GM12878 (cell line): ENCODE measurements around the gene MFNG. TPM values are rescaled to one million over a fixed set of nuclear protein-coding genes. Genes with fewer than 3 reads are reported as not detected.

ENCODE experiments used
- ATAC-seq: fragments of 200-7000 bp; cut with Tn5 transposase; 3 replicates; pipeline ENCODE4 v1.9.1; 2020; ENCODE audit warnings: mild to moderate bottlenecking, moderate library complexity
- BruUV-seq: library from RNA; stranded (reverse); fragments of 400-500 nt; replicated peaks from 2 replicates; lab custom pipeline; 2021; lab: Mats Ljungman, UMichigan
- CTCF ChIA-PET: fragments of 300-600 bp; sonication (Branson Sonifier 250); formaldehyde crosslinking; extraction: SDS; loops from one replicate; lab custom pipeline; 2021; ENCODE audit warnings: inconsistent platforms; lab: Yijun Ruan, JAX
- POLR2A ChIA-PET: fragments of 350-600 bp; formaldehyde crosslinking; extraction: SDS; loops from one replicate; lab custom pipeline; 2021; ENCODE audit warnings: inconsistent platforms; lab: Charles Lee
- RAD21 ChIA-PET: fragments of 300-600 bp; sonication (Branson Sonifier 250); formaldehyde crosslinking; loops from one replicate; lab custom pipeline; 2023; ENCODE audit warnings: antibody characterized with exemption; ENCODE audit not compliant: unreplicated experiment; lab: Charles Lee
- SMC1A ChIA-PET: fragments of 300-600 bp; sonication (Branson Sonifier 250); formaldehyde crosslinking; loops from one replicate; lab custom pipeline; 2023; ENCODE audit not compliant: unreplicated experiment, uncharacterized antibody; lab: Charles Lee
- DNase-seq: peaks from one replicate; pipeline ENCODE4 v3.0.0-alpha.2; 2011; ENCODE audit warnings: low read depth, low spot score
- FAIRE-seq: peaks from 3 replicates; lab custom pipeline; 2011; peaks lifted over from hg19 to GRCh38; lab: Jason Lieb, UNC
- H2AFZ ChIP-seq: 2 replicates; pipeline ENCODE4 v1.6.0; 2011; ENCODE audit warnings: low read depth, low read length, control low read depth; ENCODE audit not compliant: control insufficient read depth
- H3K27ac ChIP-seq: 2 replicates; pipeline ENCODE4 v1.5.1; 2011; ENCODE audit warnings: control low read depth; ENCODE audit not compliant: control insufficient read depth, insufficient read depth
- H3K27me3 ChIP-seq, 2 experiments: replicated peaks in 1 of 2; 2 replicates each; pipeline versions ENCODE4 v1.6.0 to v1.6.1; 2011; ENCODE audit warnings: low read length in 1 of 2; ENCODE audit not compliant: control insufficient read depth in 2 of 2, insufficient read depth in 2 of 2
- H3K36me3 ChIP-seq, 2 experiments: 2 replicates each; pipeline ENCODE4 v1.5.1; 2011; ENCODE audit warnings: low read length in 1 of 2; ENCODE audit not compliant: control insufficient read depth in 2 of 2, insufficient read depth in 2 of 2
- H3K4me1 ChIP-seq: 2 replicates; pipeline ENCODE4 v1.6.1; 2011; ENCODE audit warnings: mild to moderate bottlenecking, low read length, moderate library complexity, mixed read lengths; ENCODE audit not compliant: control insufficient read depth, insufficient read depth
- H3K4me2 ChIP-seq: 2 replicates; pipeline ENCODE4 v1.6.0; 2011; ENCODE audit warnings: control low read depth; ENCODE audit not compliant: control insufficient read depth, insufficient read depth
- H3K4me3 ChIP-seq: fragments of 200-600 bp; sonication (generic); 2 replicates; pipeline ENCODE4 v1.5.1; 2016
- H3K79me2 ChIP-seq: 2 replicates; pipeline ENCODE4 v1.6.0; 2011; ENCODE audit warnings: low read length; ENCODE audit not compliant: control insufficient read depth, insufficient read depth
- H3K9ac ChIP-seq: 2 replicates; pipeline ENCODE4 v1.8.0; 2011; ENCODE audit warnings: low read length, control low read depth, mixed read lengths; ENCODE audit not compliant: control insufficient read depth, insufficient read depth
- H3K9me3 ChIP-seq: replicated peaks from 3 replicates; pipeline ENCODE4 v1.5.1; 2011; ENCODE audit warnings: mild to moderate bottlenecking, low read length; ENCODE audit not compliant: control insufficient read depth, insufficient read depth
- H4K20me1 ChIP-seq: 2 replicates; pipeline ENCODE4 v1.6.0; 2011; ENCODE audit not compliant: control insufficient read depth, insufficient read depth
- CHD1 ChIP-seq: IDR thresholded peaks from 2 replicates; pipeline ENCODE4 v1.6.1; 2012; ENCODE audit warnings: low read depth, low read length, improper control_type of control experiment
- CREB1 ChIP-seq: IDR thresholded peaks from 2 replicates; pipeline ENCODE4 v1.6.1; 2012; ENCODE audit warnings: low read depth, mild to moderate bottlenecking, inconsistent platforms
- HCFC1 ChIP-seq: fragments of 150-350 bp; IDR thresholded peaks from 2 replicates; pipeline ENCODE4 v1.6.1; 2014; ENCODE audit warnings: low read length
- HDAC2 ChIP-seq: fragments of 200-600 bp; sonication (generic); IDR thresholded peaks from 2 replicates; pipeline ENCODE4 v1.6.1; 2017
- IRF4 ChIP-seq: IDR thresholded peaks from 2 replicates; pipeline ENCODE4 v1.6.1; 2011; ENCODE audit warnings: low read depth, low read length
- LARP7 ChIP-seq: fragments of 450-650 bp; IDR thresholded peaks from 2 replicates; pipeline ENCODE4 v1.6.1; 2017; ENCODE audit warnings: mild to moderate bottlenecking
- MXI1 ChIP-seq: fragments of 150-350 bp; IDR thresholded peaks from 2 replicates; pipeline ENCODE4 v1.6.1; 2011; ENCODE audit warnings: low read depth, mild to moderate bottlenecking, inconsistent platforms, low read length, improper control_type of control experiment
- MYC ChIP-seq: IDR thresholded peaks from 2 replicates; pipeline ENCODE4 v1.6.1; 2011; ENCODE audit warnings: mild to moderate bottlenecking, low read length, moderate library complexity, inconsistent platforms; ENCODE audit not compliant: insufficient read depth, insufficient replicate concordance, insufficient read length, severe bottlenecking
- PAX5 ChIP-seq: IDR thresholded peaks from 2 replicates; pipeline ENCODE4 v1.6.1; 2011; ENCODE audit warnings: low read depth, low read length, borderline replicate concordance
- PML ChIP-seq: IDR thresholded peaks from 2 replicates; pipeline ENCODE4 v1.6.1; 2012; ENCODE audit warnings: low read length, inconsistent platforms
- POLR2AphosphoS5 ChIP-seq: IDR thresholded peaks from 2 replicates; pipeline ENCODE4 v1.6.1; 2011; ENCODE audit warnings: mild to moderate bottlenecking, low read length, inconsistent platforms
- RCOR1 ChIP-seq: conservative IDR thresholded peaks from 2 replicates; pipeline ENCODE4 v1.6.1; 2012; ENCODE audit warnings: low read depth, low read length, improper control_type of control experiment
- SIN3A ChIP-seq: IDR thresholded peaks from 2 replicates; pipeline ENCODE4 v1.6.1; 2012; ENCODE audit warnings: low read depth, low read length, improper control_type of control experiment
- SMARCA5 ChIP-seq: fragments of 450-650 bp; IDR thresholded peaks from 2 replicates; pipeline ENCODE4 v1.6.1; 2017; ENCODE audit warnings: mild to moderate bottlenecking
- YBX1 ChIP-seq: fragments of 450-650 bp; IDR thresholded peaks from 2 replicates; pipeline ENCODE4 v1.6.1; 2016; ENCODE audit warnings: antibody characterized with exemption
- ZNF622 ChIP-seq: fragments of 450-650 bp; IDR thresholded peaks from 2 replicates; pipeline ENCODE4 v1.6.1; 2017; ENCODE audit warnings: mild to moderate bottlenecking, inconsistent platforms
- WGBS: methylation state at CpG from one replicate; pipeline ENCODE4 v1.1.6; 2016; ENCODE audit warnings: low lambda C conversion rate; ENCODE audit not compliant: insufficient replicate concordance, insufficient coverage; ENCODE audit errors: missing lambda C conversion rate; 5-methylcytosine and 5-hydroxymethylcytosine counted together
- in situ Hi-C: fragments of 300-500 bp; cut with MboI; formaldehyde crosslinking; loops from 9 replicates; pipeline ENCODE4 v1.14.3; 2018; ENCODE audit warnings: mixed read lengths
- intact Hi-C: fragments of 100-400 bp; cut with micrococcal nuclease; formaldehyde crosslinking; loops from one replicate; pipeline ENCODE4 v1.14.2; 2022; ENCODE audit not compliant: unreplicated experiment
- polyA plus RNA-seq, 11 experiments: library from polyadenylated mRNA; depleted of rRNA in 4 of 11; unstranded in 6 of 11; stranded (reverse) in 5 of 11; fragments of >200 nt; fragmentation: Nextera tagmentation in 4 of 11; fragmentation: Illumina TruSeq in 1 of 11; extraction: Ambion mirVana in 4 of 11; extraction: Trizol in 1 of 11; gene quantifications; 1 replicate in 1 of 11; 2 replicates in 10 of 11; pipeline versions ENCODE4 v1.2.1 to v1.2.3, GENCODE V29; 2011 to 2016; ENCODE audit warnings: inconsistent platforms in 2 of 11, missing spikeins in 2 of 11, low read depth in 1 of 11
- total RNA-seq, 4 experiments: library from RNA; depleted of rRNA in 3 of 4; stranded (reverse); fragments of >200 nt in 3 of 4; fragmentation: Illumina TruSeq in 1 of 4; extraction: Trizol in 1 of 4; gene quantifications; 2 replicates each; pipeline versions ENCODE4 v1.2.1 to v1.2.3, GENCODE V29; 2013 to 2021
- TF ChIP-seq, protein P1 (sequence below): IDR thresholded peaks from 2 replicates; pipeline ENCODE4 v1.6.1; 2011; ENCODE audit warnings: borderline replicate concordance, low read depth, mild to moderate bottlenecking, moderate library complexity, low read length; ENCODE audit not compliant: insufficient read depth, poor library complexity, severe bottlenecking

The MFNG gene
- total and polyA plus RNA-seq, 10 of the 15 experiments (the other 5 are each of a cell fraction or from before 2014, with no cell fraction given), result 11.5 to 117 (median 68.5) TPM

DNA sequence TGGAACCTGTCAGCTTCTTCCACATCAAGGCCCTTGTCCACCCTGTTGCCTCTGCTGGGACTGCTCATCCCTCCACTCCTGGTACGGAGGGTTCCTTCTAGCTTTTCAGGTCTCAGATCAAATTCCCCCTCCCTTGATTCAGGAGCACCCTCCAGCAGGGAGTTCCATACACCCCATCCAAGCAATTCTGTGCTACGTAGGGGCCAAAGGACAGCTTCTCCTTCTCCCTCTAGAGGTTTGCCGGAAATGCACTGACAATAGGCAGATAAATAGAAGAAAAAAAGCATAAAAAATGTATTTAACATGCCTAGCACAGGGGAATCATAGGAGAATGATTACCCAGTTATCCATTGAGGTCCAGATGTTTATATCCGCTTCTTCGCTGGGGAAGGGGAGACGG lies 36.3 kb upstream of the MFNG start:
- RAD21 ChIA-PET, result no interaction called here

More for the DNA sequence above, 36.3 kb upstream of the MFNG start:
- TF ChIP-seq ZNF622, result no peak
- TF ChIP-seq CREB1, result no peak
- TF ChIP-seq PML, result no peak
- no peak for TF ChIP-seq LARP7
- no peak for TF ChIP-seq IRF4
- TF ChIP-seq SMARCA5, result no peak
- TF ChIP-seq, protein P1, sequence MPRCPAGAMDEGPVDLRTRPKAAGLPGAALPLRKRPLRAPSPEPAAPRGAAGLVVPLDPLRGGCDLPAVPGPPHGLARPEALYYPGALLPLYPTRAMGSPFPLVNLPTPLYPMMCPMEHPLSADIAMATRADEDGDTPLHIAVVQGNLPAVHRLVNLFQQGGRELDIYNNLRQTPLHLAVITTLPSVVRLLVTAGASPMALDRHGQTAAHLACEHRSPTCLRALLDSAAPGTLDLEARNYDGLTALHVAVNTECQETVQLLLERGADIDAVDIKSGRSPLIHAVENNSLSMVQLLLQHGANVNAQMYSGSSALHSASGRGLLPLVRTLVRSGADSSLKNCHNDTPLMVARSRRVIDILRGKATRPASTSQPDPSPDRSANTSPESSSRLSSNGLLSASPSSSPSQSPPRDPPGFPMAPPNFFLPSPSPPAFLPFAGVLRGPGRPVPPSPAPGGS, result no peak
- TF ChIP-seq HCFC1, result no peak
- no peak for TF ChIP-seq CHD1
- TF ChIP-seq HDAC2, result no peak
- TF ChIP-seq POLR2AphosphoS5, result no peak
- no peak for TF ChIP-seq RCOR1
- no peak for TF ChIP-seq SIN3A
- TF ChIP-seq YBX1, result no peak
- no peak for TF ChIP-seq MYC
- TF ChIP-seq MXI1, result no peak
- TF ChIP-seq PAX5, result no peak
- no peak overlapping the region for H3K9ac ChIP-seq
- ATAC-seq (no peak), FAIRE-seq (no peak), DNase-seq (no peak)
- H3K4me1 ChIP-seq, result no peaks in the 10 kb centered on the region
- H3K9me3 ChIP-seq, result no peaks in the 10 kb centered on the region
- CTCF ChIA-PET, result no interaction called here
- no peaks in the 10 kb centered on the region for H3K79me2 ChIP-seq
- in situ Hi-C loops, result no loop called here
- no peaks in the 10 kb centered on the region for H4K20me1 ChIP-seq
- SMC1A ChIA-PET, result no interaction called here
- peaks cover 7 to 11% of the 10 kb centered on the region in 2 experiments; a peak in 3 of 4 replicates for H3K27me3 ChIP-seq
- H3K27ac ChIP-seq, result no peak overlapping the region
- intact Hi-C loops, result no loop called here
- no peaks in the 10 kb centered on the region for H3K36me3 ChIP-seq
- H3K4me2 ChIP-seq, result no peak overlapping the region
- no peak overlapping the region for H3K4me3 ChIP-seq
- WGBS, result 48% methylated on average over 6 of the region's 6 CpGs
- BruUV-seq, result no TSS peak
- POLR2A ChIA-PET, result no interaction called here
- no peak overlapping the region for H2AFZ ChIP-seq
